Upper lobe of right lung (tissue), 1 donor: Measurements from ENCODE around the gene FOXN3. TPM values are rescaled to one million over a fixed set of nuclear protein-coding genes. Genes with fewer than 3 reads are reported as not detected.
A peak's percentile ranks its signal among the peaks of the same experiment; 100 is the strongest.

Experiments
- ATAC-seq: fragments of 200-7000 bp; cut with Tn5 transposase; one replicate; pipeline ENCODE4 v1.9.1; 2020; ENCODE audit warnings: mild to moderate bottlenecking, moderate library complexity
- DNase-seq: peaks from one replicate; pipeline ENCODE4 v3.0.0-alpha.2; 2020
- H3K27ac ChIP-seq: fragments of 200-600 bp; one replicate; pipeline ENCODE4 v1.8.0; 2022
- H3K27me3 ChIP-seq: fragments of 200-600 bp; one replicate; pipeline ENCODE4 v1.8.0; 2022; ENCODE audit warnings: mild to moderate bottlenecking
- H3K36me3 ChIP-seq: fragments of 200-600 bp; one replicate; pipeline ENCODE4 v1.8.0; 2022
- H3K4me1 ChIP-seq: fragments of 200-600 bp; one replicate; pipeline ENCODE4 v1.8.0; 2022
- H3K4me3 ChIP-seq: fragments of 200-600 bp; one replicate; pipeline ENCODE4 v1.8.0; 2022; ENCODE audit warnings: mild to moderate bottlenecking
- H3K9me3 ChIP-seq: fragments of 200-600 bp; one replicate; pipeline ENCODE4 v1.8.0; 2022
- intact Hi-C: fragments of 100-400 bp; cut with DNase I; formaldehyde crosslinking; loops from one replicate; pipeline ENCODE4 v1.11.0; 2022
- total RNA-seq: library from RNA; stranded (reverse); fragmentation: NEBNext Ultra II Directional; extraction: Animal tissue kit (Norgen Biotek cat#: 25700); gene quantifications from one replicate; pipeline ENCODE4 v1.2.1, GENCODE V29; 2021
- TF ChIP-seq, protein P1 (sequence below): fragments of 200-600 bp; IDR thresholded peaks from one replicate; pipeline ENCODE4 v1.8.0; 2022; ENCODE audit warnings: antibody characterized with exemption
- donor health status: DM: no; HTN: yes; CAD: no; lungs with severe emphysema.

The FOXN3 gene
- total RNA-seq, 1 donor from 2014 or later, result 103 TPM

- Histone ChIP-seq H3K27me3 (no peaks in the 10 kb centered on the region), H3K27ac (no peak overlapping the region), H3K4me3 (no peak overlapping the region), H3K4me1 (no peaks in the 10 kb centered on the region), H3K36me3 (no peaks in the 10 kb centered on the region), H3K9me3 (no peaks in the 10 kb centered on the region)
- DNase-seq, result no peak
- peak; percentile 7 for ATAC-seq
- TF ChIP-seq, protein P1, sequence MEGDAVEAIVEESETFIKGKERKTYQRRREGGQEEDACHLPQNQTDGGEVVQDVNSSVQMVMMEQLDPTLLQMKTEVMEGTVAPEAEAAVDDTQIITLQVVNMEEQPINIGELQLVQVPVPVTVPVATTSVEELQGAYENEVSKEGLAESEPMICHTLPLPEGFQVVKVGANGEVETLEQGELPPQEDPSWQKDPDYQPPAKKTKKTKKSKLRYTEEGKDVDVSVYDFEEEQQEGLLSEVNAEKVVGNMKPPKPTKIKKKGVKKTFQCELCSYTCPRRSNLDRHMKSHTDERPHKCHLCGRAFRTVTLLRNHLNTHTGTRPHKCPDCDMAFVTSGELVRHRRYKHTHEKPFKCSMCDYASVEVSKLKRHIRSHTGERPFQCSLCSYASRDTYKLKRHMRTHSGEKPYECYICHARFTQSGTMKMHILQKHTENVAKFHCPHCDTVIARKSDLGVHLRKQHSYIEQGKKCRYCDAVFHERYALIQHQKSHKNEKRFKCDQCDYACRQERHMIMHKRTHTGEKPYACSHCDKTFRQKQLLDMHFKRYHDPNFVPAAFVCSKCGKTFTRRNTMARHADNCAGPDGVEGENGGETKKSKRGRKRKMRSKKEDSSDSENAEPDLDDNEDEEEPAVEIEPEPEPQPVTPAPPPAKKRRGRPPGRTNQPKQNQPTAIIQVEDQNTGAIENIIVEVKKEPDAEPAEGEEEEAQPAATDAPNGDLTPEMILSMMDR, result no peak
- intact Hi-C loops, result no loop called here
Observed at GRCh38 chr14:89447182-89447944, 30.3 kb upstream of the FOXN3 start.

DNA sequence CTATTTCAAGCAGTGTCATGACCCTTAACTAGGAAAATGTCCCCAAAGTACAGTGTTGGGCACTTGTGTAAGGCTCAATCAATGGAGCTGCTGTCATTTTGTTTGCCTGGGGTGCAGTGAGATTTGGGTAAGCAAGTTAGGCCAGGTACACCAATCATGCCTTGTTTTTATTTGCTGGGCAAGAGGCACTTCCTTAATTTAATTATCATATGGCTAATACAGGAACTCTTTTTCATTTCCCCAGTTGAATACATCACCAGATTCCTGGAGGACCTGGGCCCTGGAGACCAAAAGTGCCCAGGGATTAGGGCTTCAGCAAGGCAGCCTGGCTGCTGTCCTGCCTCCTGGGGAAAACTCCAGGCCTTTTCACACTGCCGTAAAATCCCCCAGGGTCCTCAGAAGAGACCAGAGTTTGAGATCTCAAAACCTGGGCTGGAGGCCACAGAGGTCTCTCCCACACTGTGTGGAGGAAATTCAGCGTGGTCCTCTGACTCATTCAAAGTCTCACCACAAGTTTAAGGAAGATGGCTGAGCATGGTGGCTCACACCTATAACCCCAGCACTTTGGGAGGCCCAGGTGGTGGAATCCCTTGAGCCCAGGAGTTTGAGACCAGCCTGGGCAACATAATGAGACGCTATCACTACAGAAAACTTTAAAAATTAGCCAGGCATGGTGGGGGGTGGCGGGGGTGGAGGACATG, 28.4 kb upstream of the FOXN3 start:
- DNase-seq, result no peak
- TF ChIP-seq, protein P1, result no peak
- Histone ChIP-seq H3K36me3 (no peaks in the 10 kb centered on the region), H3K27ac (no peak overlapping the region), H3K27me3 (no peaks in the 10 kb centered on the region), H3K4me3 (no peak overlapping the region), H3K9me3 (no peaks in the 10 kb centered on the region), H3K4me1 (no peaks in the 10 kb centered on the region)
- intact Hi-C loops, result no loop called here
- peak; percentile 44 for ATAC-seq

- no peak for ATAC-seq
- TF ChIP-seq, protein P1, result no peak
- H3K9me3 ChIP-seq, result no peaks in the 10 kb centered on the region
- no peaks in the 10 kb centered on the region for H3K4me1 ChIP-seq
- no peak for DNase-seq
- H3K27ac ChIP-seq, result no peak overlapping the region
- no peaks in the 10 kb centered on the region for H3K27me3 ChIP-seq
- H3K36me3 ChIP-seq, result no peaks in the 10 kb centered on the region
- no peak overlapping the region for H3K4me3 ChIP-seq
- intact Hi-C loops, result no loop called here
Observed at GRCh38 chr14:89444516-89445125, 27.6 kb upstream of the FOXN3 start.

DNA sequence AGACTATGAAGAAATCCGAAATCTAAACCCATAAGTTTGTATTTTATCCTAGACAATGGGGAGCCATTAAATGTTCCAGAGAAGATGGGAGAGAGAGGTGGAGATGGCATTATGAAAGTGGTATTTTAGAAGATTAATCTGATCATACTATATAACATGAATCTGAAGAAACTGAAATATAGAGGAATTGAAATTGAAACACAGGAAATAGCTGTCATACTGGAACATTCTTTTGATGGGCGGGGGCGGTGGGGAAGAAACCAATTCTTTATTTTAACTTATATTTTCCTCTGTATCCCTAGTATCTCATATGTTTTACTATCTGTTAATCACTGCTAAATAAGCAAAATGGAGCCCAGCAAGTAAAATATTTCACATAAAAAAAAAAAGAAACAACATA, 27.0 kb upstream of the FOXN3 start:
- no peak overlapping the region for H3K27ac ChIP-seq
- H3K9me3 ChIP-seq, result no peaks in the 10 kb centered on the region
- TF ChIP-seq, protein P1, result no peak
- no peak for DNase-seq
- peak; percentile 27 for ATAC-seq
- no peaks in the 10 kb centered on the region for H3K36me3 ChIP-seq
- H3K4me3 ChIP-seq, result no peak overlapping the region
- H3K27me3 ChIP-seq, result no peaks in the 10 kb centered on the region
- no peaks in the 10 kb centered on the region for H3K4me1 ChIP-seq
- intact Hi-C loops, result no loop called here

DNA sequence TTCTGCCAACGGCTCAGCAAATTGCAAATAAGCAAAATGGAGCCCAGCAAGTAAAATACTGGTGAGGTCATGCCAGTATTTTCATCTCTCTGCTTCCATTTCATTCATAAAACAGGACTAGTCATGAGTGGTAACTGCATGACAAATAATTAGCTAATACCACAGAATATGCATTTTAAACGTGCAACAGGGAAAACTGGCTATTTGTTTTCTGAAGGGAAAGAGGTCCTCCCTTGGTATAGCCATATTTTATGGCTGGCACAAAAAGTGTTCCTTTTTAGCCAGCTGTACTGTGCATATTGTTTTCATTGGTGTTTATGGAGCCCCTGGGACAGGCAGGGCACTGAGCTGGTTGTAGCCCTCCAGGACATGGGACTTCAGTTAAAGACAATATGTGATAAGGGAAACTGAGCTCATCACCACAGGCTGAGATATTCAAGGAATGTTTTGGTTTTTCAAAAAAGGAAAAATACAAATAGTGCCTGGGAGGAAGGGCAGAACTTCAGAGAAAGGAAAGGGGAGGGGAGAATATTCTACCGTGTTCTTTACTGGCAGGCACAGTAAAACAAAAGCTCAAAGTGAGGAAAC, 26.1 kb upstream of the FOXN3 start:
- Histone ChIP-seq H3K9me3 (no peaks in the 10 kb centered on the region), H3K27me3 (no peaks in the 10 kb centered on the region), H3K4me1 (no peaks in the 10 kb centered on the region), H3K36me3 (no peaks in the 10 kb centered on the region), H3K4me3 (no peak overlapping the region), H3K27ac (no peak overlapping the region)
- ATAC-seq (no peak), DNase-seq (no peak)
- TF ChIP-seq, protein P1, result no peak
- intact Hi-C loops, result no loop called here
